HCT116 (cell line): ENCODE data around the gene ZHX3. TPM values are rescaled to one million over a fixed set of nuclear protein-coding genes. Genes with fewer than 3 reads are reported as not detected.

Experiments
- ATAC-seq: fragments of 200-7000 bp; cut with Tn5 transposase; 2 replicates; pipeline ENCODE4 v1.9.1; 2020; ENCODE audit warnings: mild to moderate bottlenecking, moderate library complexity
- BruUV-seq: library from RNA; stranded (reverse); fragments of 400-500 nt; replicated peaks from 2 replicates; lab custom pipeline; 2021; lab: Mats Ljungman, UMichigan
- CTCF ChIA-PET: fragments of 300-600 bp; sonication (Branson Sonifier 250); formaldehyde crosslinking; loops from one replicate; lab custom pipeline; 2021; ENCODE audit warnings: antibody characterized with exemption; lab: Charles Lee
- POLR2A ChIA-PET: fragments of 300-600, 350-600 bp; sonication (Branson Sonifier 250); formaldehyde crosslinking; loops from one replicate; lab custom pipeline; 2021; ENCODE audit warnings: antibody characterized with exemption; lab: Charles Lee
- RAD21 ChIA-PET, 2 experiments: fragments of 300-600 bp; sonication (Branson Sonifier 250); formaldehyde crosslinking; loops; one replicate each; lab custom pipeline; 2023; ENCODE audit warnings: low total read pairs in 2 of 2; ENCODE audit not compliant: uncharacterized antibody in 2 of 2, unreplicated experiment in 2 of 2, low non-redundant PET in 1 of 2; lab: Charles Lee
- DNase-seq: peaks from one replicate; pipeline ENCODE4 v3.0.0-alpha.2; 2010; ENCODE audit warnings: low read depth, low spot score
- H2AFZ ChIP-seq: fragments of 200-600 bp; shearing (Covaris generic), sonication (generic); 2 replicates; pipeline ENCODE4 v1.6.1; 2017; ENCODE audit warnings: low read depth, mixed run types, mixed read lengths, antibody characterized with exemption, low read length; ENCODE audit not compliant: poor library complexity, severe bottlenecking
- H3K27ac ChIP-seq: 2 replicates; pipeline ENCODE4 v1.5.1; 2012; ENCODE audit warnings: low read depth, low read length
- H3K27me3 ChIP-seq: fragments of 200-600 bp; sonication (generic); 2 replicates; pipeline ENCODE4 v1.6.1; 2016; ENCODE audit warnings: mixed run types, low read length, mixed read lengths; ENCODE audit not compliant: insufficient read depth
- H3K36me3 ChIP-seq, 2 experiments: fragments of 200-500 bp in 1 of 2; fragments of 200-600 bp in 1 of 2; sonication (Bioruptor generic) in 1 of 2; sonication (generic) in 1 of 2; 2 replicates each; pipeline versions ENCODE4 v1.5.1 to v1.6.1; 2014 to 2016; ENCODE audit warnings: low read length in 2 of 2, inconsistent platforms in 1 of 2, mixed read lengths in 1 of 2, mixed run types in 1 of 2; ENCODE audit not compliant: insufficient read depth in 2 of 2, control insufficient read depth in 1 of 2
- H3K4me1 ChIP-seq, 2 experiments: fragments of 200-600 bp in 1 of 2; sonication (generic) in 1 of 2; 2 replicates each; pipeline versions ENCODE4 v1.5.1 to v1.6.1; 2012 to 2017; ENCODE audit warnings: low read length in 2 of 2, inconsistent platforms in 1 of 2, mild to moderate bottlenecking in 1 of 2, mixed read lengths in 1 of 2, mixed run types in 1 of 2, moderate library complexity in 1 of 2; ENCODE audit not compliant: insufficient read depth in 2 of 2, control insufficient read depth in 1 of 2
- H3K4me2 ChIP-seq: fragments of 200-600 bp; sonication (generic); 2 replicates; pipeline ENCODE4 v1.6.1; 2017; ENCODE audit warnings: mixed run types, low read length, mixed read lengths
- H3K4me3 ChIP-seq, 2 experiments: fragments of 200-600 bp in 1 of 2; sonication (generic) in 1 of 2; replicated peaks in 1 of 2; 2 replicates each; pipeline ENCODE4 v1.5.1; 2011 to 2016; ENCODE audit warnings: low read length in 2 of 2, control low read depth in 1 of 2, low read depth in 1 of 2, mild to moderate bottlenecking in 1 of 2, mixed read lengths in 1 of 2, mixed run types in 1 of 2
- H3K79me2 ChIP-seq: fragments of 200-600 bp; sonication (generic); 2 replicates; pipeline ENCODE4 v1.6.1; 2017; ENCODE audit warnings: mild to moderate bottlenecking, mixed run types, low read length, moderate library complexity, mixed read lengths; ENCODE audit not compliant: insufficient read depth
- H3K9ac ChIP-seq: fragments of 200-600 bp; sonication (generic); 2 replicates; pipeline ENCODE4 v1.6.1; 2016; ENCODE audit warnings: low read length, mixed read lengths
- H3K9me2 ChIP-seq: fragments of 200-600 bp; sonication (generic), shearing (Covaris generic); 2 replicates; pipeline ENCODE4 v1.6.1; 2017; ENCODE audit warnings: mixed run types, mild to moderate bottlenecking, moderate library complexity; ENCODE audit not compliant: insufficient read depth
- H3K9me3 ChIP-seq, 2 experiments: fragments of 200-500 bp in 1 of 2; fragments of 200-600 bp in 1 of 2; sonication (Bioruptor generic) in 1 of 2; sonication (generic) in 1 of 2; 2 replicates each; pipeline ENCODE4 v1.6.1; 2014 to 2017; ENCODE audit warnings: low read length in 2 of 2, mixed read lengths in 2 of 2, inconsistent platforms in 1 of 2, low read depth in 1 of 2, mild to moderate bottlenecking in 1 of 2, mixed run types in 1 of 2, moderate library complexity in 1 of 2; ENCODE audit not compliant: control insufficient read depth in 1 of 2, insufficient read depth in 1 of 2
- H4K20me1 ChIP-seq: fragments of 200-600 bp; sonication (generic), shearing (Covaris generic); 2 replicates; pipeline ENCODE4 v1.6.1; 2017; ENCODE audit warnings: mixed run types, mild to moderate bottlenecking, moderate library complexity; ENCODE audit not compliant: insufficient read depth
- CEBPB ChIP-seq: IDR thresholded peaks from 2 replicates; pipeline ENCODE4 v1.6.1; 2012; ENCODE audit warnings: low read depth
- ELF1 ChIP-seq: IDR thresholded peaks from 2 replicates; pipeline ENCODE4 v1.6.1; 2012; ENCODE audit warnings: low read depth, borderline replicate concordance
- EZH2phosphoT487 ChIP-seq: fragments of 200-600 bp; IDR thresholded peaks from 2 replicates; pipeline ENCODE4 v1.6.1; 2018; ENCODE audit warnings: antibody characterized with exemption, borderline replicate concordance
- FOSL1 ChIP-seq: IDR thresholded peaks from 2 replicates; pipeline ENCODE4 v1.6.1; 2012; ENCODE audit warnings: low read depth
- JUND ChIP-seq: IDR thresholded peaks from 2 replicates; pipeline ENCODE4 v1.6.1; 2012
- POLR2A ChIP-seq: IDR thresholded peaks from 2 replicates; pipeline ENCODE4 v1.7.0; 2011; ENCODE audit warnings: borderline replicate concordance; ENCODE audit not compliant: insufficient read depth, insufficient read length; ENCODE audit errors: extremely low read depth
- POLR2AphosphoS5 ChIP-seq: IDR thresholded peaks from 2 replicates; pipeline ENCODE4 v1.6.1; 2011; ENCODE audit warnings: mild to moderate bottlenecking, low read depth, low read length, moderate library complexity
- RAD21 ChIP-seq: IDR thresholded peaks from 2 replicates; pipeline ENCODE4 v1.6.1; 2012; ENCODE audit warnings: low read depth, mild to moderate bottlenecking
- REST ChIP-seq: IDR thresholded peaks from 2 replicates; pipeline ENCODE4 v1.6.1; 2012; ENCODE audit warnings: low read depth
- SIN3A ChIP-seq: IDR thresholded peaks from 2 replicates; pipeline ENCODE4 v1.6.1; 2012; ENCODE audit warnings: low read depth
- SRF ChIP-seq: IDR thresholded peaks from 2 replicates; pipeline ENCODE4 v1.6.1; 2012; ENCODE audit warnings: low read depth
- TCF7L2 ChIP-seq: IDR thresholded peaks from 2 replicates; pipeline ENCODE4 v1.7.0; 2011; ENCODE audit warnings: borderline replicate concordance, inconsistent platforms; ENCODE audit not compliant: insufficient read depth, insufficient read length; ENCODE audit errors: extremely low read depth
- YY1 ChIP-seq: IDR thresholded peaks from 2 replicates; pipeline ENCODE4 v1.6.1; 2011; ENCODE audit warnings: low read length, low read depth, moderate library complexity, mild to moderate bottlenecking; ENCODE audit not compliant: insufficient replicate concordance; ENCODE audit errors: extremely low read depth
- ZNF274 ChIP-seq: fragments of 200-500 bp; sonication (Bioruptor generic); IDR thresholded peaks from 2 replicates; pipeline ENCODE4 v1.6.1; 2014; ENCODE audit warnings: mild to moderate bottlenecking, low read depth, low read length, inconsistent platforms
- intact Hi-C: fragments of 100-400 bp; cut with micrococcal nuclease; formaldehyde crosslinking; loops from 2 replicates; pipeline ENCODE4 v1.10.0; 2022
- total RNA-seq: library from RNA; stranded (reverse); gene quantifications from one replicate; pipeline ENCODE4 v1.2.1, GENCODE V29; 2021; ENCODE audit not compliant: unreplicated experiment
- TF ChIP-seq, protein P1 (sequence below): IDR thresholded peaks from 2 replicates; pipeline ENCODE4 v1.6.1; 2012
- TF ChIP-seq, protein P2 (sequence below): IDR thresholded peaks from 2 replicates; pipeline ENCODE4 v1.6.1; 2012

The ZHX3 gene
- total RNA-seq, 1 experiment from 2014 or later, result 13.3 TPM

- TF ChIP-seq REST (no peak), FOSL1 (no peak), ZNF274 (no peak), CEBPB (no peak)
These were observed 162.9 kb downstream of the ZHX3 start (continued) for GRCh38 chr20:41154436-41155176.

DNA sequence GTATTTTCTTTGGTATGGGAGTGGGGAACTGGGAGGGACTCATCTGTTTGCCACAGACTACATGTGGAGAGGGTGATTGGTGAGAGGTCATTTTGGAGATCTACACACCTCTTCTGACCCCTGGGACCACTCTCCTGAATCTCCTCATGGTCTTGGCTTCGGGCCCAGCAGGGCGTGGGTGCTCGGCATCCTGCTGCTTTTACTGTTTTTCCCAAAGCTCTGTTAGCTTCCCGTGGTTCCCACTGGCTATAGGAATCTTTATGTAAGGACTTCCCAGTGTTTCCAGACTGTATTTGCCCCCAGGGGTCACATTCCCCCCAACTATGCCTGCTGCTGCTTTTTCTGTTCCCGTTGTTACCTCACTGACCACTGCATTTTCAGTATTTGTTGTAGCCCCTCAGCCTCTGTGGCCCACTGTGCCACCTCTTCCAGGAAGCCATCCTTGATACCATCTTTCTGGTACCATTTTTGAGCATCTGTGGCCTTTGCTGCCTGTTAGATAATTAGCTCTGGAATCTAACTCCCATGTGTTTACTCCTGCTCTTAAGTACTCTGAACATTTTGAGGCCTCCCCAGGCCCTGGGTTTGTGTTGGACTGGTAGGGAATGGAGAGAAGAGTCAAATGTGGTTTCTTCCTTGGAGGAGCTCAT, 165.3 kb downstream of the ZHX3 start:
- Histone ChIP-seq H3K9ac (no peak overlapping the region), H3K4me3 (no peak overlapping the region), H4K20me1 (no peaks in the 10 kb centered on the region), H3K79me2 (peaks cover 42% of the 10 kb centered on the region), H3K36me3 (no peaks in the 10 kb centered on the region), H3K9me2 (no peaks in the 10 kb centered on the region), H3K27ac (no peak overlapping the region), H3K4me1 (peaks cover 4 to 10% of the 10 kb centered on the region in 2 experiments; a peak in 2 of 4 replicates), H3K9me3 (no peaks in the 10 kb centered on the region), H3K27me3 (no peaks in the 10 kb centered on the region), H2AFZ (no peak overlapping the region), H3K4me2 (no peak overlapping the region)
- ChIA-PET RAD21 (no interaction called here), POLR2A (no interaction called here), CTCF (interaction anchor here (1.1 kb wide), 1 partner anchor 17 kb away, joined by 5 read pairs; no protein-coding TSS in a partner anchor)
- no peak for ATAC-seq
- intact Hi-C loops, result no loop called here
- no peak for DNase-seq
- BruUV-seq, result no TSS peak
- no peak for TF ChIP-seq SIN3A
- no peak for TF ChIP-seq RAD21
- TF ChIP-seq SRF, result no peak
- no peak for TF ChIP-seq REST
- TF ChIP-seq TCF7L2, result no peak
- TF ChIP-seq, protein P1, sequence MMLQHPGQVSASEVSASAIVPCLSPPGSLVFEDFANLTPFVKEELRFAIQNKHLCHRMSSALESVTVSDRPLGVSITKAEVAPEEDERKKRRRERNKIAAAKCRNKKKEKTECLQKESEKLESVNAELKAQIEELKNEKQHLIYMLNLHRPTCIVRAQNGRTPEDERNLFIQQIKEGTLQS, result no peak
- no peak for TF ChIP-seq ZNF274
- no peak for TF ChIP-seq FOSL1
- TF ChIP-seq ELF1, result no peak
- TF ChIP-seq EZH2phosphoT487, result no peak
- TF ChIP-seq, protein P2, sequence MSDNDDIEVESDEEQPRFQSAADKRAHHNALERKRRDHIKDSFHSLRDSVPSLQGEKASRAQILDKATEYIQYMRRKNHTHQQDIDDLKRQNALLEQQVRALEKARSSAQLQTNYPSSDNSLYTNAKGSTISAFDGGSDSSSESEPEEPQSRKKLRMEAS, result no peak
- no peak for TF ChIP-seq POLR2A
- TF ChIP-seq POLR2AphosphoS5, result no peak
- TF ChIP-seq YY1, result no peak
- no peak for TF ChIP-seq JUND
